NCI-H2029 treated with DMSO at 0.1 percent for 48 hours (cell line): ENCODE results near the gene LENG9.
A peak's percentile ranks its signal among the peaks of the same experiment; 100 is the strongest.
"Not testable (repeated sequence)": the region's sequence is repeated elsewhere in the genome, so short reads cannot be mapped to it uniquely, and the experiment has no call there.

Experiments
- DNase-seq: peaks from one replicate; lab custom pipeline; 2025; lab: John Stamatoyannopoulos, UW

LENG9 gene

DNA sequence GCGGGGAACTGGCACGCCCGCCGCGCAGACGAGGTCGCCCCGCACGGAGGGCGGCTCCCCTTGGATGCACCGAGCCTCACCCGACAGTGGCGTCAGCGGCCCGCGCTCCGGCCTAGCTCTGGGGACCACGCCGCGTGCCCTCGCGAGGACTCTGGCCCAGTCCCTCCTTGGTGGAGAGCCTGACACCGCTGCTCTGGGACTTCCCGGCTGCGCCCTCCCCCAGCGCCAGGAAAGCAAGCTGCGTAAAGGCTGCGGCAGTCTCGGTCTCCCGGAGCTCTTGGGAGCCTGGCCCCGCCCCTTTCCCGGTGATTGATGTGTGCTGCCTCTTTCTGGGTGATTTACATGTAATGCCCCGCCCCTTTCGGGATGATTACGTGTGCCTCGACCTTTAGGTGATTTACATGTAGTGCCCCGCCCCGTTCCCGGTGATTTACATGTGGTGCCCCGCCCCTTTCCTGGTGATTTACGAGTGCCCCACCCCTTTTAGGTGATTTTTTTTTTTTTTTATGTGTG, at the start of gene LENG9:
LENG9 (minus strand) TSS at position 248 of the 513 bp plus-strand sequence. CDS start 252 bp downstream, outside the sequence.
- peak; percentile 98 for DNase-seq

- DNase-seq: not testable (repeated sequence)
Observed at GRCh38 chr19:54509200-54509940, 45.8 kb upstream of the LENG9 start.

- DNase-seq: not testable (repeated sequence)
Observed at GRCh38 chr19:54508487-54508886, 44.9 kb upstream of the LENG9 start.

- DNase-seq: no peak
Observed at GRCh38 chr19:54507824-54508223, 44.2 kb upstream of the LENG9 start.

GRCh38 chr19:54507038-54507717, 43.6 kb upstream of the LENG9 start:
- not testable (repeated sequence) for DNase-seq

GRCh38 chr19:54506079-54506478, 42.5 kb upstream of the LENG9 start:
- DNase-seq: no peak

DNA sequence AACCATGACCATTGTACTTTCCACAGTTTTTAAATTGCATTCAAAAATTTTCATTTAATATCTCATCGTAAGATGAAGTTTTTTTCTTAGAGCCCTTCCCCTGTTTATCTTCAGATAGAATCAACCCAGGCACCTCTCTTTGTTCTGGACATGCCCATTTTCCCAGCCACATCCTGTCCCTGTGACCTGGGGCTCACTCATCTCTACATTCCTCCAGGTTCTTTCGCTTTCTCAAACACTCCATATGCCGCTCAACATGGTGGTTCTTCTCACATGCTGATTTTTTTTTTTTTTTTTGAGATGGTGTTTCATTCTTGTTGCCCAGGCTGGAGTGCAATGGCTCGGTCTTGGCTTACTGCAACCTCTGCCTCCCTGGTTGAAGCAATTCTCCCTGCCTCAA, 42.0 kb upstream of the LENG9 start:
- not testable (repeated sequence) for DNase-seq

- no peak for DNase-seq
Observed at GRCh38 chr19:54502518-54503048, 39.0 kb upstream of the LENG9 start, which contains the start of gene LAIR2. Gene LAIR2, plus strand, starts transcription at chr19:54502831. Its CDS starts 88 bp downstream, at chr19:54502919.

DNA sequence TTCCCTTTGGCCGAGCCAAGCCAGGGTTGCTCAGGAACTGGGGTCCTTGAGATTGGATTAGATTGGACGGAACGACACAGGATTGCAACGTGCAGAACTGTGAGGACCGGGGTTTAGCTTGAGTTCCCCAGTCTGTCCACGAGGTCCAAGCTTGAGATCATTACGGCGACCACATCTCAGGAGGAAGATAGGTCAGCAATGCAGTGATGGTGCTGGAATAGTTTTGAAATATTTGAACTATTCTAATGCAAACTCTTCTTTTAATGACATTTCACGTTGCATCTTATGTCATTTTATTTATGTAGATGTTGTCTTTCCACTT, 34.8 kb upstream of the LENG9 start:
- not testable (repeated sequence) for DNase-seq

- not testable (repeated sequence) for DNase-seq
Observed at GRCh38 chr19:54497747-54498450, 34.3 kb upstream of the LENG9 start.

- not testable (repeated sequence) for DNase-seq
Observed at GRCh38 chr19:54495284-54495683, 31.7 kb upstream of the LENG9 start.

- DNase-seq: no peak
Observed at GRCh38 chr19:54493967-54494585, 30.5 kb upstream of the LENG9 start.

- DNase-seq: not testable (repeated sequence)
Observed at GRCh38 chr19:54493056-54493455, 29.5 kb upstream of the LENG9 start.

DNA sequence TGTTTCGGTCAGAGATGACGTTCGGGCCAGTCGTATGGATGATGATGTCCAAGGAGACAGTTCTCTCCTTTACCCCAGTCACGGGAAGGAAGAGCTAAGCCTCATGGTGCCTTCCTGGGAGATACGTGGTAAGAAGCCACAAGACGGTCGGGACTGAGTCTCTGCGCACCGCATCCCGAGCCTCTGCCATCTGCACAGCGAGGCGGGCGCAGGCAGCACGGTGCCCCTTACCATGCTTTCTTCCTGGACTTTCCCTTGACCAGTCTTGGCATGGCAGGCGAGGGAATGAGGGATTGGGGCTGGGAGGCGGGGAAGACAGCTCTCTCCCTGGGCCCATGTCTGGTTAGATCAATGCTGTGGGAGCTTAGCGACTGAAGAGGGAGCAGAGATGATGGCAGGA, 29.0 kb upstream of the LENG9 start:
- no peak for DNase-seq

DNA sequence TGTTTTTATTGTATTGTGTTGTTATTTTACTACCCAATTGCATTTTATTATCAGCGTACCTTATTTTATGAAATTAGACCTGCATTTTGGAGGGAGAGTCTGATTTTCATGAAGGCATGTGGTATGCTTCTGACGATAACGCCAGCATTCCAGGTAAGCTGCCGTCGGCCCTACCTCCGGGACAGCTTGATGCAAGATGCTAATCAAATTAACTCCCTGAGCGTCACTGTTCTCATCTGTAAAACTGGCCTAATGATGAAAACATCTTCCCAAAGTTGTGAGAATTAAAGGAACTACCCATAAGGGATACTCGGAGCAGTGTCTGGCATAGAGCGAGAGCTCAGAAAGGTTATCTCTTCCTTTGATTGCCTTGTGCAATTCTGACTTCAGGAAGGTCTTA, 26.2 kb upstream of the LENG9 start:
- no peak for DNase-seq

DNA sequence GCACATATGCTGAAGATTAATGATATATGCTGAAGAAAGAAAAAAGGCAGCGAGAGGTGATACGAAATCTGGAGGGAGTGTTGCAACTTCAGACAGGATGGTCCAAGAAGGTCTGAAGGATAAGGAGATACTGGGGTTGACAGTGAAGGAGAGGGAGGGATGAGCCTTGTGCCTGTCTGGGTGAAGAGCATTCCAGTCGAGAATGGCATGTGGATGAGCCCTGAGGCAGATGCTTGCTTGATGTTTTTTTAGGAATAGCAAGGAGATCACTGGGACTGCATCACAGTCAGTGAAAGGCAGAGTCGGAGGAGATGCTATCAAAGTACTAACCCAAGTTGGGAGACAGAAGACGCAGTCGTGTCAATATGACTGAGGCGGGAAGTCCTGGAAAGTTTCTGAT, 25.8 kb upstream of the LENG9 start:
- no peak for DNase-seq

DNA sequence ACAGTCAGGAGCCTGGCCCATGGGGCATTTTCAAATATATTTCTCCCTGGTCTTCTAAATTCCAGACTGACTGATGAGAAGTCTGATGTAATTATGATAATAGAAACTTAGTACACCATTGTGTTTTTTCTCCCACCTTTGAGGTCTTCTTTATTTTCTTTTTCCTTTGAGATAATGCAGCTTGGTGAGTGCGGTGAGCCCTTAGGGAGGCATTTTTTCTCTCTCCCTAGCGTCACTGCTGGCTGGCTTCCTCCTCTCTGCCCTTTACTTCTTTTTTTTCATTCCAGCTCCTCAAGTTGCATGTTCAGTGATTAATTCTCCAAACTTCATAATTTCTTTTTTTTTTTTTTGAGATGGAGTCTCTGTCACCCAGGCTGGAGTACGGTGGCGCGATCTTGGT, 22.3 kb upstream of the LENG9 start:
- DNase-seq: no peak

GRCh38 chr19:54484451-54484850, 20.9 kb upstream of the LENG9 start:
- DNase-seq: no peak

GRCh38 chr19:54482889-54483288, 19.3 kb upstream of the LENG9 start:
- no peak for DNase-seq

GRCh38 chr19:54481326-54481930, 17.9 kb upstream of the LENG9 start:
- peak; percentile 38 for DNase-seq

DNA sequence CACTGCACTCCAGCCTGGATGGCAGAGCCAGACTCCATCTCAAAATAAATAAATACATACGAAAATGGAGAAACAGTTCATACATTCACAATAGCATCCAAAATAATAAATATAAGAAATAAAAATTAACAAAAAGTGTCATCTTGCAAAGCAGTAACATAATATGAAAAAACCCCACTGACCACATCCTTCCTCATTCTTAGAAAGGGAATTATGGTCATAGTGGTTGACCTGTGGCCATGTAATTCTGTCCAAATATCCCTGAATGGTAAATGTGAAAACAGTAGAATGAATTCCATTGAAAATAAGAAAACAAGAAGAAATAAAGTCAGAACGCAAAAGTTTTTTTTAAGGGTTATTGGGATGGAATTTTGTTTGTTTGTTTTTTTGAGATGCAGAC, 16.5 kb upstream of the LENG9 start:
- DNase-seq: no peak
